CD14-positive monocyte (primary cell): Measurements from ENCODE around the gene ZMYM1. TPM values are rescaled to one million over a fixed set of nuclear protein-coding genes. Genes with fewer than 3 reads are reported as not detected.

Source experiments
- DNase-seq, 3 donors: peaks; one replicate each; pipeline ENCODE4 v3.0.0-alpha.2; 2011 to 2022
- H2AFZ ChIP-seq: 2 replicates; pipeline ENCODE4 v1.6.0; 2012; ENCODE audit warnings: mild to moderate bottlenecking, low read depth, low read length, inconsistent platforms; ENCODE audit not compliant: insufficient read depth, poor library complexity, severe bottlenecking
- H3K27ac ChIP-seq, 2 donors: 1 replicate in 1 of 2; 2 replicates in 1 of 2; pipeline ENCODE4 v1.5.1; 2012 to 2013; ENCODE audit warnings: low read length in 2 of 2, control low read depth in 1 of 2, inconsistent platforms in 1 of 2, low read depth in 1 of 2, mild to moderate bottlenecking in 1 of 2
- H3K27me3 ChIP-seq, 2 donors: one replicate each; pipeline versions ENCODE4 v1.6.0 to v1.6.1; 2011 to 2013; ENCODE audit warnings: low read length in 2 of 2; ENCODE audit not compliant: control insufficient read depth in 2 of 2, insufficient read depth in 2 of 2
- H3K36me3 ChIP-seq, 2 donors: replicated peaks in 1 of 2; 1 replicate in 1 of 2; 2 replicates in 1 of 2; pipeline versions ENCODE4 v1.5.1 to v1.6.1; 2012 to 2013; ENCODE audit warnings: low read length in 2 of 2, control low read depth in 1 of 2, inconsistent platforms in 1 of 2, mild to moderate bottlenecking in 1 of 2; ENCODE audit not compliant: insufficient read depth in 2 of 2, control insufficient read depth in 1 of 2
- H3K4me1 ChIP-seq, 2 donors: 1 replicate in 1 of 2; 2 replicates in 1 of 2; pipeline versions ENCODE4 v1.5.1 to v1.6.1; 2012 to 2013; ENCODE audit warnings: low read length in 2 of 2, control low read depth in 1 of 2, inconsistent platforms in 1 of 2, mild to moderate bottlenecking in 1 of 2, moderate library complexity in 1 of 2; ENCODE audit not compliant: insufficient read depth in 2 of 2, control insufficient read depth in 1 of 2
- H3K4me2 ChIP-seq: replicated peaks from 2 replicates; pipeline ENCODE3; 2012; ENCODE audit warnings: low read length, moderate library complexity, mild to moderate bottlenecking; ENCODE audit not compliant: poor library complexity, severe bottlenecking; ENCODE audit errors: extremely low read depth
- H3K4me3 ChIP-seq, 3 experiments: fragments of 200-600 bp in 1 of 3; sonication (generic) in 1 of 3; replicated peaks in 1 of 3; 1 replicate in 2 of 3; 2 replicates in 1 of 3; pipeline ENCODE4 v1.5.1; 2011 to 2013; ENCODE audit warnings: low read length in 3 of 3, mild to moderate bottlenecking in 3 of 3, control low read depth in 2 of 3, low read depth in 2 of 3, inconsistent platforms in 1 of 3, moderate library complexity in 1 of 3
- H3K79me2 ChIP-seq: 2 replicates; pipeline ENCODE4 v1.6.0; 2012; ENCODE audit warnings: mild to moderate bottlenecking, control low read depth, inconsistent platforms, low read length, moderate library complexity; ENCODE audit not compliant: insufficient read depth
- H3K9ac ChIP-seq: 2 replicates; pipeline ENCODE4 v1.6.0; 2017; ENCODE audit warnings: low read length, mild to moderate bottlenecking; ENCODE audit not compliant: insufficient read depth, poor library complexity, severe bottlenecking
- H3K9me3 ChIP-seq, 2 donors: replicated peaks in 1 of 2; 1 replicate in 1 of 2; 2 replicates in 1 of 2; pipeline versions ENCODE4 v1.5.1 to v1.6.1; 2012 to 2013; ENCODE audit warnings: low read length in 2 of 2, control low read depth in 1 of 2; ENCODE audit not compliant: control insufficient read depth in 1 of 2, insufficient read depth in 1 of 2
- H4K20me1 ChIP-seq: 2 replicates; pipeline ENCODE4 v1.6.0; 2012; ENCODE audit warnings: mild to moderate bottlenecking, low read length, control low read depth, moderate library complexity; ENCODE audit not compliant: insufficient read depth
- H3K27ac Mint-ChIP-seq, 7 donors: one replicate each; pipeline ENCODE4 v1.8.0; 2020; ENCODE audit warnings: mild to moderate bottlenecking in 7 of 7, mixed read lengths in 7 of 7, moderate library complexity in 6 of 7, inconsistent platforms in 2 of 7
- H3K27me3 Mint-ChIP-seq, 3 donors: one replicate each; pipeline ENCODE4 v1.8.0; 2021 to 2022; ENCODE audit warnings: low read depth in 3 of 3, mild to moderate bottlenecking in 3 of 3, mixed read lengths in 3 of 3, moderate library complexity in 3 of 3, inconsistent platforms in 1 of 3
- H3K36me3 Mint-ChIP-seq, 2 donors: one replicate each; pipeline ENCODE4 v1.8.0; 2020; ENCODE audit warnings: mixed read lengths in 2 of 2, inconsistent platforms in 1 of 2, mild to moderate bottlenecking in 1 of 2
- H3K4me1 Mint-ChIP-seq: one replicate; pipeline ENCODE4 v1.8.0; 2020; ENCODE audit warnings: mild to moderate bottlenecking, mixed read lengths
- H3K4me3 Mint-ChIP-seq, 2 donors: one replicate each; pipeline ENCODE4 v1.8.0; 2020; ENCODE audit warnings: mild to moderate bottlenecking in 2 of 2, mixed read lengths in 2 of 2, moderate library complexity in 1 of 2
- H3K9me3 Mint-ChIP-seq, 7 donors: one replicate each; pipeline ENCODE4 v1.8.0; 2020 to 2022; ENCODE audit warnings: mixed read lengths in 7 of 7, mild to moderate bottlenecking in 6 of 7, moderate library complexity in 6 of 7, inconsistent platforms in 2 of 7
- WGBS: methylation state at CpG from one replicate; pipeline ENCODE4 v1.1.5; 2013; ENCODE audit warnings: missing lambda C conversion rate; ENCODE audit not compliant: insufficient coverage; 5-methylcytosine and 5-hydroxymethylcytosine counted together
- intact Hi-C, 2 donors: fragments of 100-400 bp; cut with micrococcal nuclease; formaldehyde crosslinking; loops; one replicate each; pipeline versions ENCODE4 v1.15.0 to v1.15.1; 2023
- polyA plus RNA-seq, 3 donors: library from polyadenylated mRNA; depleted of rRNA in 1 of 3; unstranded in 2 of 3; stranded (reverse) in 1 of 3; fragments of 300-500 nt in 2 of 3; fragments of >200 nt in 1 of 3; fragmentation: Illumina TruSeq in 2 of 3; gene quantifications; 1 replicate in 2 of 3; 2 replicates in 1 of 3; pipeline ENCODE4 v1.2.3, GENCODE V29; 2012 to 2021
- TF ChIP-seq, protein P1 (sequence below): fragments of 200-600 bp; IDR thresholded peaks from one replicate; pipeline ENCODE4 v1.8.0; 2022; ENCODE audit warnings: antibody characterized with exemption, mild to moderate bottlenecking

The ZMYM1 gene
- polyA plus RNA-seq, 3 donors: 3.4 to 6.1 (median 4.5) TPM

DNA sequence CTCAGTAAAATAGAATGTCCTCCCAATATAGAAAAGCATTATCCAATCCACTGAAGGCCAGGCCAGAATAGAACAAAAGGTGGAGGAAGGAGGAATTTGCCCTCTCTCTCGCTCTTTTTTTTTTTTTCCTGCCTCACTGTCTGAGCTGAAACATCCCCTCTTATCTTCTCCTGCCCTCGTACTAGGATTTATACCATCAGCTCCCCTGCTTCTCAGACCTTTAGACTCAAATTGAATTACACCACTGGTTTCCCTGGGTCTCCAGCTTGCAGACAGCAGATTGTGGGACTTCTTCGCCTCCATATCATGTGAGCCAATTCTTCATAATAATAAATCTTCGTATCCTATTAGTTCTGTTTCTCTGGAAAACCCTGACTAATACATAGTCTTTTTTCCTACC, 42.6 kb upstream of the ZMYM1 start:
- Histone ChIP-seq H2AFZ (no peak overlapping the region), H4K20me1 (no peaks in the 10 kb centered on the region), H3K4me1 (peaks cover 0 to 3% of the 10 kb centered on the region in 2 donors), H3K9ac (no peak overlapping the region), H3K27ac (no peak overlapping the region), H3K79me2 (peaks cover 1% of the 10 kb centered on the region), H3K9me3 (peaks cover 0 to 10% of the 10 kb centered on the region in 2 donors), H3K4me2 (no peak overlapping the region), H3K36me3 (no peaks in the 10 kb centered on the region), H3K27me3 (no peaks in the 10 kb centered on the region), H3K4me3 (no peak overlapping the region)
- TF ChIP-seq, protein P1, sequence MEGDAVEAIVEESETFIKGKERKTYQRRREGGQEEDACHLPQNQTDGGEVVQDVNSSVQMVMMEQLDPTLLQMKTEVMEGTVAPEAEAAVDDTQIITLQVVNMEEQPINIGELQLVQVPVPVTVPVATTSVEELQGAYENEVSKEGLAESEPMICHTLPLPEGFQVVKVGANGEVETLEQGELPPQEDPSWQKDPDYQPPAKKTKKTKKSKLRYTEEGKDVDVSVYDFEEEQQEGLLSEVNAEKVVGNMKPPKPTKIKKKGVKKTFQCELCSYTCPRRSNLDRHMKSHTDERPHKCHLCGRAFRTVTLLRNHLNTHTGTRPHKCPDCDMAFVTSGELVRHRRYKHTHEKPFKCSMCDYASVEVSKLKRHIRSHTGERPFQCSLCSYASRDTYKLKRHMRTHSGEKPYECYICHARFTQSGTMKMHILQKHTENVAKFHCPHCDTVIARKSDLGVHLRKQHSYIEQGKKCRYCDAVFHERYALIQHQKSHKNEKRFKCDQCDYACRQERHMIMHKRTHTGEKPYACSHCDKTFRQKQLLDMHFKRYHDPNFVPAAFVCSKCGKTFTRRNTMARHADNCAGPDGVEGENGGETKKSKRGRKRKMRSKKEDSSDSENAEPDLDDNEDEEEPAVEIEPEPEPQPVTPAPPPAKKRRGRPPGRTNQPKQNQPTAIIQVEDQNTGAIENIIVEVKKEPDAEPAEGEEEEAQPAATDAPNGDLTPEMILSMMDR: no peak
- peaks cover 0 to 4% of the 10 kb centered on the region in 2 donors for H3K36me3 Mint-ChIP-seq
- intact Hi-C loops: loop anchor here in 1 of 2 donors (10.0 kb wide), 1 partner anchor 182 kb away; the partner anchor contains the start of gene SMIM12
- H3K27ac Mint-ChIP-seq: peak overlapping the region in 1 of 7 donors; percentile 33
- no peak for DNase-seq
- no peaks in the 10 kb centered on the region for H3K4me1 Mint-ChIP-seq
- H3K4me3 Mint-ChIP-seq: no peak overlapping the region
- H3K9me3 Mint-ChIP-seq: peaks cover 1 to 15% (median 12%) of the 10 kb centered on the region in 7 donors
- 67% methylated on average over 1 of the region's 4 CpGs for WGBS
- H3K27me3 Mint-ChIP-seq: peaks cover 0 to 2% (median 2%) of the 10 kb centered on the region in 3 donors

DNA sequence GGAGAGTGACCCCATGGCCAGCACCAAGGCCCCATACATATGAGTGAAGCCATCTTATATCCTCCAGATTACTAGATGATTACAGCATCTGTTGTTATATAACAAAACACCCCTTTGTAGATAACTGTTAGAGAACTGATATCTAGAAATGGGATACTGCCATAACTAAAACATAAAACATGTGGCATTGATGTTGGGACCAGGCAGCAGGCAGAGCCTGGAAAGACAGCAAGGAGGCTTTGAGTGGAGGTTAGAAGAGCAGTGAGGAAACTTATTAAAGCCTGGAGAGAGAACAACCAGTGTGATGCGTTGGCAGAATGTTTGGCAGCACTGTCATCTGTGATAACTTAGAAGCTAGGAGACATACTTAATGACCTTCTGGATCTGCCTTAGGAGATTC, 42.0 kb upstream of the ZMYM1 start:
- Histone ChIP-seq H3K4me1 (peaks cover 0 to under 1% of the 10 kb centered on the region in 2 donors), H3K36me3 (no peaks in the 10 kb centered on the region), H2AFZ (no peak overlapping the region), H3K27me3 (no peaks in the 10 kb centered on the region), H3K27ac (no peak overlapping the region), H3K9ac (no peak overlapping the region), H3K9me3 (peaks cover 0 to 10% of the 10 kb centered on the region in 2 donors), H3K4me2 (no peak overlapping the region), H4K20me1 (no peaks in the 10 kb centered on the region), H3K79me2 (no peaks in the 10 kb centered on the region), H3K4me3 (no peak overlapping the region)
- Mint-ChIP-seq H3K27me3 (peaks cover 0 to 2% (median 2%) of the 10 kb centered on the region in 3 donors), H3K9me3 (peaks cover 1 to 15% (median 12%) of the 10 kb centered on the region in 7 donors), H3K4me3 (no peak overlapping the region), H3K27ac (no peak overlapping the region), H3K36me3 (peaks cover 0 to 4% of the 10 kb centered on the region in 2 donors), H3K4me1 (no peaks in the 10 kb centered on the region)
- WGBS: 100% methylated on average over 1 of the region's 1 CpG
- intact Hi-C loops: loop anchor here in 1 of 2 donors (10.0 kb wide), 1 partner anchor 182 kb away; the partner anchor contains the start of gene SMIM12
- TF ChIP-seq, protein P1: no peak
- no peak for DNase-seq
